Measurements from ENCODE around the gene PDIA4.
"Not testable (repeated sequence)": the region's sequence is repeated elsewhere in the genome, so short reads cannot be mapped to it uniquely, and the experiment has no call there.

Gene PDIA4

DNA sequence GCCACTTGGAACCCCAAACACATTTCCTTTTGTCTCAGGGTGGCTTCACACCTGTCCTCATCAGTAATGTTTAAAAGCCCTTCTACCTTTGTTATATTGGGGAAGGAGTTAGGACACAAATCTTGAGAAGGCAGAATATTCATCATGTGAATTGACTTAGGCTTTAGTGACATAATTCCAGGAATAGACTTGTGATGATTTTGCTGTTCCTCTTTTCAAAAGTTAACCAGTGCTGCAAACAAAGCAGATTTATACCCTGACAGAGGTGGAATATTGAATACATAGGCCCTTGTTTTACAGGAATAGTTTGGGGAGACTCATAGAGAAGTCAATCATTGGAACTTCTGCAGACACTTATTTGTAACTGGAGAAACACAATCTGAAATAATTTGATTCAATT lies 35.2 kb upstream of the PDIA4 start:
- no peak overlapping the region for H3K4me3 ChIP-seq (ENCODE audit: extremely low read depth, insufficient read depth, low read length, poor library complexity, severe bottlenecking)
- H3K4me1 ChIP-seq (ENCODE audit: control insufficient read depth, insufficient read depth, low read length, poor library complexity, severe bottlenecking) = peaks cover 3% of the 10 kb centered on the region
- no peak overlapping the region for H3K27ac ChIP-seq (ENCODE audit: low read depth, low read length, severe bottlenecking)
- peaks cover 9% of the 10 kb centered on the region for H3K36me3 ChIP-seq (ENCODE audit: control insufficient read depth, insufficient read depth, low read length)
- no peaks in the 10 kb centered on the region for H3K9me3 ChIP-seq (ENCODE audit: control insufficient read depth, low read length)

DNA sequence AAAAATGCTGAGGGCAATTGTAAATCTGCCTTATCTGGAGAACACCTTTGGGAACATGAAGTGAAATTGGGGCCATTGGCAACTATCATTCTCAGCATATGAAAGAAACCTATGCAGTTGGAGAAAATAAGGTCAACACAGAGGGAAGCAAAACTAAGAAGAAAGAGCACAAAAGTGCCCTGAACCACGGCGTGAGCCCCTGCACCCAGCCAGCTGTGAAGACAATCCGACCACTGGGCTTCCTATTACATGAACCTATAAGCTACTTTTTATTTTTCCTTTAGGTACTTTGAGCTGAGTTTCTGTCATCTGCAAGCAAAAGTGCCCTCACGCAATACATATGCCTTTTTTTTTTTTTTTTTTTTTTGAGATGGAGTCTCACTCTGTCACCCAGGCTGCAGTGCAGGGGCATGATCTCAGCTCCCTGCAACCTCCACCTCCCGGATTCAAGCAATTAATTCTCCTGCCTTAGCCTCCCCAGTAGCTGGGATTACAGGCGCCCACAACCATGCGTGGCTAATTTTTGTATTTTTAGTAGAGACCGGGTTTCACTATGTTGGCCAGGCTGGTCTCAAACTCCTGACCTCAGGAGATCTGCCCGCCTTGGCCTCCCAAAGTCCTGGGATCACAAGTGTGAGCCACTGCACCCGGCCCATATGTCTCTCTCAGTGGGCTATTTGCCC lies 34.1 kb upstream of the PDIA4 start:
- WGBS, 2 experiments (ENCODE audit: insufficient coverage in 2 of 2) = 88 to 97% methylated on average over 5 to 7 of the region's 10 CpGs

DNA sequence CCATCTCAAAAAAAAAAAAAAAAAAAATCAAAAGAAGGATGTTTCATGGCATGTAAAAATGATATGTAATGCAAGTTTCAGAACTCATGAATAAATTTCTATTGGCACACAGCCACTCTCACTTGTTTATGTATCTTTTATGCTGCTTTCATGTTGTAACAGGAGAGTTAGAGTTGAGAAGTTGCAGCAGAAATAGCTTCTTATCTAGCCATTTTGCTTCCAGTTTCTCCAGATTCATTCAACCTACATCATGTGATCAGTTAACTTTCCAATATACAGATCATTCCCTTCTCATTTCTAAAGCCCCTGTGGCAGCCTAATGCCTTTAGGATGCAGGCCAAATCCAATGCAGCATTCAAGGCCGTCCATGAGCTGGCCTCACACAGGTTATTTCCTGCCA lies 31.9 kb upstream of the PDIA4 start:
- WGBS, 2 experiments (ENCODE audit: insufficient coverage in 2 of 2) = 71 to 80% methylated on average over 1 of the region's 1 CpG
- no peaks in the 10 kb centered on the region for H3K36me3 ChIP-seq (ENCODE audit: control insufficient read depth, insufficient read depth, low read length)

More for the DNA sequence above, 34.1 kb upstream of the PDIA4 start:
- not testable (repeated sequence) for H3K4me1 ChIP-seq (ENCODE audit: control insufficient read depth, insufficient read depth, low read length, poor library complexity, severe bottlenecking); H3K4me3 ChIP-seq (ENCODE audit: extremely low read depth, insufficient read depth, low read length, poor library complexity, severe bottlenecking); H3K36me3 ChIP-seq (ENCODE audit: control insufficient read depth, insufficient read depth, low read length); H3K9me3 ChIP-seq (ENCODE audit: control insufficient read depth, low read length); H3K27ac ChIP-seq (ENCODE audit: low read depth, low read length, severe bottlenecking)

DNA sequence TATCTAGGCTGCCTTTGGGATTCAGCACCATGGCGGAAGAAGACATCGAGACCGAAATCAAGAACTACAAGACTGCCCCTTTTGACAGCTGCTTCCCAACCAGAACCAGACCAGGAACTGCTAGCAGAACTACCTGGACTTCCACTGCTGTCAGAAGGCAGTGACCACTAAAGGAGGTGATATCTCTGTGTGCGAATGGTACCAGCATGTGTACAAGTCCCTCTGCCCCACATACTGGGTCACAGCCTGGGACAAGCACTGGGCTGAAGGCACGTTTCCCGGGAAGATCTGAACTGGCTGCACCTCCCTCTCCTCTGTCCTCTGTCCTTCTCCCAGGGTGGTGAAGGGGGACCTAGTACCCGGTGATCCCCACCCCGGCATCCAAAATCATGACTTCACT lies 25.6 kb upstream of the PDIA4 start:
- no peak overlapping the region for H3K4me3 ChIP-seq (ENCODE audit: extremely low read depth, insufficient read depth, low read length, poor library complexity, severe bottlenecking)
- no peak overlapping the region for H3K27ac ChIP-seq (ENCODE audit: low read depth, low read length, severe bottlenecking)
- no peaks in the 10 kb centered on the region for H3K4me1 ChIP-seq (ENCODE audit: control insufficient read depth, insufficient read depth, low read length, poor library complexity, severe bottlenecking)
- no peaks in the 10 kb centered on the region for H3K9me3 ChIP-seq (ENCODE audit: control insufficient read depth, low read length)
- H3K36me3 ChIP-seq (ENCODE audit: control insufficient read depth, insufficient read depth, low read length) = no peaks in the 10 kb centered on the region
- WGBS, 2 experiments (ENCODE audit: insufficient coverage in 2 of 2) = 91 to 100% methylated on average over 4 to 5 of the region's 8 CpGs

More for the DNA sequence above, 31.9 kb upstream of the PDIA4 start:
- Histone ChIP-seq H3K9me3 (ENCODE audit: control insufficient read depth, low read length) (no peaks in the 10 kb centered on the region), H3K4me3 (ENCODE audit: extremely low read depth, insufficient read depth, low read length, poor library complexity, severe bottlenecking) (no peak overlapping the region), H3K27ac (ENCODE audit: low read depth, low read length, severe bottlenecking) (no peak overlapping the region), H3K4me1 (ENCODE audit: control insufficient read depth, insufficient read depth, low read length, poor library complexity, severe bottlenecking) (peaks cover 3% of the 10 kb centered on the region)

DNA sequence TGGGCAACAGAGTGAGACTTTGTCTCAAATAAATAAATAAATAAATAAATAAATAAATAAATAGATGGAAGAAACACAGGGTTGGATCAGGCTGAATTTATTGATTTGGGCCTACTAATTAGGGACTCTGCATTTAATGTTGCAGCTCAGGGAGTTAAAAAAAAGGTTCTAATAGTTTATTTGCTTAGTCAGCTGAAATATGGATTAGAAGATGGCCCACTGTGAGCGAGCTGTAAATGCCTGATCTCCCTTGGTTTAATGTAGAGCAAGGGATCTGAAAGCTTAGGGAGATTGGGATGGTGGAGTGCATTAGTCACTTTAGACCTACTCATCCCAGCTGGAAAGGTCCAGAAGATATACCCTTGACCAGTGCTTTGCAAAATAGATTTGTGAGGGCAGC lies 25.1 kb upstream of the PDIA4 start:
- WGBS, 2 experiments (ENCODE audit: insufficient coverage in 2 of 2) = 80 to 100% methylated on average over 1 of the region's 1 CpG
- no peak overlapping the region for H3K27ac ChIP-seq (ENCODE audit: low read depth, low read length, severe bottlenecking)
- H3K4me3 ChIP-seq (ENCODE audit: extremely low read depth, insufficient read depth, low read length, poor library complexity, severe bottlenecking) = no peak overlapping the region
- no peaks in the 10 kb centered on the region for H3K4me1 ChIP-seq (ENCODE audit: control insufficient read depth, insufficient read depth, low read length, poor library complexity, severe bottlenecking)
- no peaks in the 10 kb centered on the region for H3K9me3 ChIP-seq (ENCODE audit: control insufficient read depth, low read length)
- no peaks in the 10 kb centered on the region for H3K36me3 ChIP-seq (ENCODE audit: control insufficient read depth, insufficient read depth, low read length)

DNA sequence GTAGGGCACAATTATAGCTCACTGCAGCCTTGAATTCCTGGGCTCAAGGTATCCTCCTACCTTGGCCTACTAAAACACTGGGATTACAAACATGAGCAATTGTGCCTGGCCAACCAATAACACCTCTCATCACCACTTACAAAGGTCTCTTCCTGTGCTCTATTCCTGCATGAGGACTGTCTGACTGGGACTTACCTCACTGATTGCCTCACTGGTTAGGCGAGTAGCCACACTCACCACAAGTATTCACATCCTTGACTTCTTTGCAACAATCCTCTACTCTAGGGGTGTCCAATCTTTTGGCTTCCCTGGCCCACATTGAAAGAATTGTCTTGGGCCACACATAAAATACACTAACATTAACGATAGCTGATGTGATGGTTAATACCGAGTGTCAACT lies 22.6 kb upstream of the PDIA4 start:
- no peaks in the 10 kb centered on the region for H3K36me3 ChIP-seq (ENCODE audit: control insufficient read depth, insufficient read depth, low read length)
- H3K9me3 ChIP-seq (ENCODE audit: control insufficient read depth, low read length) = no peaks in the 10 kb centered on the region
- WGBS, 2 experiments (ENCODE audit: insufficient coverage in 2 of 2) = 91 to 100% methylated on average over 1 to 2 of the region's 3 CpGs
- no peak overlapping the region for H3K27ac ChIP-seq (ENCODE audit: low read depth, low read length, severe bottlenecking)
- no peak overlapping the region for H3K4me3 ChIP-seq (ENCODE audit: extremely low read depth, insufficient read depth, low read length, poor library complexity, severe bottlenecking)
- H3K4me1 ChIP-seq (ENCODE audit: control insufficient read depth, insufficient read depth, low read length, poor library complexity, severe bottlenecking) = no peaks in the 10 kb centered on the region

DNA sequence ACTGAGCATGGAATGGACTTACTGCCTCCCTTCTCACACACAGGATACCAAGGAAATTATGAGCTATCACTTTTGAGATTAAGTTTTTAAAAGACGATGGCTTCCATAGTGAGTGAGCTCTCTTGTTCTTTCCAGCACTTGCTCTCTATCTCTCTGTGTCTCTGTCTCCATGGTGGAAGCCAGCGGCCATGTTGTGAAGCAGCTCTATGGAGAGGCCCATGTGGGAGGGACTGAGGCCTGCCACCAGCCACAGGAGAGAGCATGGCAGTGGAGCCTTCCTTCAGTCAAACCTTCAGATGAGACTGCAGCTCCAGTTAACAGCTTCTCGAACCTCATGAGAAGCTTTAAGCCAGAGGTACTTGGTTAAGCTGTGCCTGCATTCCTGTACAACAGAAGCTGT lies 20.5 kb upstream of the PDIA4 start:
- Histone ChIP-seq H3K4me1 (ENCODE audit: control insufficient read depth, insufficient read depth, low read length, poor library complexity, severe bottlenecking) (no peaks in the 10 kb centered on the region), H3K27ac (ENCODE audit: low read depth, low read length, severe bottlenecking) (no peak overlapping the region), H3K9me3 (ENCODE audit: control insufficient read depth, low read length) (no peaks in the 10 kb centered on the region), H3K36me3 (ENCODE audit: control insufficient read depth, insufficient read depth, low read length) (no peaks in the 10 kb centered on the region), H3K4me3 (ENCODE audit: extremely low read depth, insufficient read depth, low read length, poor library complexity, severe bottlenecking) (no peak overlapping the region)
- 82 to 91% methylated on average over 2 of the region's 3 CpGs for WGBS, 2 experiments (ENCODE audit: insufficient coverage in 2 of 2)

DNA sequence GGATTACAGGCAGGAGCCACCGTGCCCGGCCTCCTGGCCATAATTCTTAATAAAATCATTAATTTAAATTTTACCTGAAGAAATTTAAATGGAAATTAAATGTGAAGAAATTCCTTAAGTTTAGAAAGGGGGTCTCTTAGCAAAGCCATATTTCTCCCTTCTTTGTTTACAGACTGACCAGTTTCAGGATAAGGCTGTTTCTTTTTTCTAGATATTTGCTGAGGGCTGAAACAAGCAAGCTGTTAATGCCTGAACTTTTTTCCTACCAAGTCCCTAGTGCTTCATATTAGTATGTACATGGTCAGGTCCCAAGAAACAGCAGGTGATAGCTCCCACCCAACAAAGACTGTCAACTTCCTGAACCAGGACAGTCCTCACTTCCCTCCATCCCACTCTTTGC lies 18.1 kb upstream of the PDIA4 start:
- no peaks in the 10 kb centered on the region for H3K4me1 ChIP-seq (ENCODE audit: control insufficient read depth, insufficient read depth, low read length, poor library complexity, severe bottlenecking)
- no peaks in the 10 kb centered on the region for H3K36me3 ChIP-seq (ENCODE audit: control insufficient read depth, insufficient read depth, low read length)
- no peak overlapping the region for H3K27ac ChIP-seq (ENCODE audit: low read depth, low read length, severe bottlenecking)
- WGBS, 2 experiments (ENCODE audit: insufficient coverage in 2 of 2) = no CpG with 5 or more reads among the region's 2 CpGs
- H3K9me3 ChIP-seq (ENCODE audit: control insufficient read depth, low read length) = no peaks in the 10 kb centered on the region
- H3K4me3 ChIP-seq (ENCODE audit: extremely low read depth, insufficient read depth, low read length, poor library complexity, severe bottlenecking) = no peak overlapping the region

DNA sequence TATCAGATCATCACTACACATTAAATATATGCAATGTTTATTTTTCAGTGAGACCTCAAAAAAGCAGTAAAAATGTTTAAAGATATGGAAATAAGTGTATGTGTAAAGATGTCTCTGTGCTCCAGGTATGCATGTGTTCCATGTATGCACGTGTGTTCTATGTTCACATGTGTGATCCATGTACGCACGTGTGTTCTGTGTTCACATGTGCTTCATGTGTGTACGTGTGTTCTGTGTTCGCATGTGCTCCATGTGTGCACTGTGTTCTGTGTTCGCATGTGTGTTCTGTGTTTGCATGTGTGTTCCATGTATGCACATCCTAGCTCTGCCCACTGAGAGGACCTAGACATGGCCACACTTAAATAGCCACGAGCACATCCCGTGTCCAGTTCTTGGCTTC lies 15.6 kb upstream of the PDIA4 start:
- no peak overlapping the region for H3K4me3 ChIP-seq (ENCODE audit: extremely low read depth, insufficient read depth, low read length, poor library complexity, severe bottlenecking)
- WGBS, 2 experiments (ENCODE audit: insufficient coverage in 2 of 2) = 90 to 96% methylated on average over 7 to 8 of the region's 8 CpGs
- H3K9me3 ChIP-seq (ENCODE audit: control insufficient read depth, low read length) = no peaks in the 10 kb centered on the region
- H3K27ac ChIP-seq (ENCODE audit: low read depth, low read length, severe bottlenecking) = no peak overlapping the region
- no peaks in the 10 kb centered on the region for H3K4me1 ChIP-seq (ENCODE audit: control insufficient read depth, insufficient read depth, low read length, poor library complexity, severe bottlenecking)
- H3K36me3 ChIP-seq (ENCODE audit: control insufficient read depth, insufficient read depth, low read length) = no peaks in the 10 kb centered on the region

DNA sequence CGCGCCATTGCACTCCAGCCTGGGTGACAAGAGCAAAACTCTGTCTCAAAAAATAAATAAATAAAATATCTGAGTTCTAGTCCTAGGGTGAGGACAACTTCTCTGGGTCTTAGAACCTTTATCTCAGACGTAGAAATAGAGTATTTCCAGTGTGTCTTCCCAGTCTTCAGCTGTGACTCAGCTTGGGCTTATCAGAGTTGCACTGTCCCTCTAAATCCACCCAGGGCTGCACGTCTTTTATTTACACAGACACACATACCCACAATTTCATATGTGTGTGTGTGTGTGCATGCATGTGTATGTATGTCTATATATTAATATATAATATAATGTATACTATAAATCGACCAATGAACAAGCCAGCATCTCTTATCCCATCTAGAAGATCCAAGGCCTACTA lies 13.0 kb upstream of the PDIA4 start:
- Histone ChIP-seq H3K4me1 (ENCODE audit: control insufficient read depth, insufficient read depth, low read length, poor library complexity, severe bottlenecking) (no peaks in the 10 kb centered on the region), H3K36me3 (ENCODE audit: control insufficient read depth, insufficient read depth, low read length) (no peaks in the 10 kb centered on the region), H3K4me3 (ENCODE audit: extremely low read depth, insufficient read depth, low read length, poor library complexity, severe bottlenecking) (no peak overlapping the region), H3K27ac (ENCODE audit: low read depth, low read length, severe bottlenecking) (no peak overlapping the region), H3K9me3 (ENCODE audit: control insufficient read depth, low read length) (peaks cover 8% of the 10 kb centered on the region)
- 93 to 100% methylated on average over 1 to 2 of the region's 5 CpGs for WGBS, 2 experiments (ENCODE audit: insufficient coverage in 2 of 2)

DNA sequence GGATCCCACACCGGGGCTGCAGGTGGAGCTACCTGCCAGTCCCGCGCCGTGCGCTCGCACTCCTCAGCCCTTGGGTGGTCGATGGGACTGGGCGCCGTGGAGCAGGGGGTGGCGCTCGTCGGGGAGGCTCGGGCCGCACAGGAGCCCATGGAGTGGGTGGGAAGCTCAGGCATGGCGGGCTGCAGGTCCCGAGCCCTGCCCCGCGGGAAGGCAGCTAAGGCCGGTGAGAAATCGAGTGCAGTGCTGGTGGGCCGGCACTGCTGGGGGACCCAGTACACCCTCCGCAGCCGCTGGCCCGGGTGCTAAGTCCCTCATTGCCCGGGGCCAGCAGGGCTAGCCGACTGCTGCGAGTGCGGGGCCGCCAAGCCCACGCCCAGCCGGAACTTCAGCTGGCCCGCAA lies 10.3 kb upstream of the PDIA4 start:
- not testable (repeated sequence) for H3K4me3 ChIP-seq (ENCODE audit: extremely low read depth, insufficient read depth, low read length, poor library complexity, severe bottlenecking); H3K9me3 ChIP-seq (ENCODE audit: control insufficient read depth, low read length); H3K36me3 ChIP-seq (ENCODE audit: control insufficient read depth, insufficient read depth, low read length); H3K27ac ChIP-seq (ENCODE audit: low read depth, low read length, severe bottlenecking); H3K4me1 ChIP-seq (ENCODE audit: control insufficient read depth, insufficient read depth, low read length, poor library complexity, severe bottlenecking)
- WGBS, 2 experiments (ENCODE audit: insufficient coverage in 2 of 2) = 83 to 92% methylated on average over 10 to 16 of the region's 32 CpGs
